DND-41 (cell line): Measurements from ENCODE around the gene ECPAS.

ENCODE experiments used
- CTCF ChIP-seq: IDR thresholded peaks from 2 replicates; pipeline ENCODE4 v1.5.1; 2012; ENCODE audit warnings: borderline replicate concordance, low read length, moderate library complexity, mild to moderate bottlenecking; ENCODE audit not compliant: poor library complexity, severe bottlenecking; ENCODE audit errors: extremely low read depth
- EZH2 ChIP-seq: IDR thresholded peaks from 3 replicates; pipeline ENCODE4 v1.6.1; 2012; ENCODE audit warnings: borderline replicate concordance, low read depth, mild to moderate bottlenecking, moderate library complexity, low read length, inconsistent platforms; ENCODE audit not compliant: severe bottlenecking

- no peak for TF ChIP-seq EZH2
- TF ChIP-seq CTCF: no peak
Observed at GRCh38 chr9:111375817-111376564, 108.2 kb downstream of the ECPAS start.
